Fibroblast of pulmonary artery (primary cell): Measurements from ENCODE around the gene SH3GL3.

Source experiments
- DNase-seq: peaks from one replicate; pipeline ENCODE4 v3.0.0-alpha.2; 2010; ENCODE audit warnings: low read depth
- H3K4me3 ChIP-seq: replicated peaks from 2 replicates; pipeline ENCODE4 v1.5.1; 2011; ENCODE audit warnings: low read depth, mild to moderate bottlenecking, control low read depth, low read length, moderate library complexity
- CTCF ChIP-seq: IDR thresholded peaks from 2 replicates; pipeline ENCODE4 v1.5.1; 2011; ENCODE audit warnings: mild to moderate bottlenecking, control low read depth, low read length, inconsistent platforms; ENCODE audit errors: missing control alignments

SH3GL3 gene

GRCh38 chr15:83604549-83604948 is 157.4 kb downstream of the SH3GL3 start:
- no peak for TF ChIP-seq CTCF
- H3K4me3 ChIP-seq: no peak overlapping the region
- no peak for DNase-seq

- no peak overlapping the region for H3K4me3 ChIP-seq
- TF ChIP-seq CTCF: no peak
- no peak for DNase-seq
Observed at GRCh38 chr15:83605111-83605945, 158.2 kb downstream of the SH3GL3 start.

GRCh38 chr15:83610132-83610531 is 163.0 kb downstream of the SH3GL3 start:
- no peak for DNase-seq
- no peak overlapping the region for H3K4me3 ChIP-seq
- TF ChIP-seq CTCF: no peak

- no peak for DNase-seq
- no peak for TF ChIP-seq CTCF
- H3K4me3 ChIP-seq: no peak overlapping the region
Observed at GRCh38 chr15:83610901-83611685, 164.0 kb downstream of the SH3GL3 start.

- no peak overlapping the region for H3K4me3 ChIP-seq
- no peak for DNase-seq
- TF ChIP-seq CTCF: no peak
Observed at GRCh38 chr15:83612226-83612625, 165.1 kb downstream of the SH3GL3 start.

- no peak overlapping the region for H3K4me3 ChIP-seq
- TF ChIP-seq CTCF: no peak
- no peak for DNase-seq
Observed at GRCh38 chr15:83612898-83613635, 165.9 kb downstream of the SH3GL3 start.
